IPS DF 19.7 (cell line): Measurements from ENCODE around the gene C6orf62.
A peak's percentile ranks its signal among the peaks of the same experiment; 100 is the strongest.
"Not testable (repeated sequence)": the region's sequence is repeated elsewhere in the genome, so short reads cannot be mapped to it uniquely, and the experiment has no call there.

Source experiments
- DNase-seq: peaks from one replicate; pipeline ENCODE4 v3.0.0-alpha.2; 2013; ENCODE audit warnings: low read depth, low spot score

The C6orf62 gene

DNA sequence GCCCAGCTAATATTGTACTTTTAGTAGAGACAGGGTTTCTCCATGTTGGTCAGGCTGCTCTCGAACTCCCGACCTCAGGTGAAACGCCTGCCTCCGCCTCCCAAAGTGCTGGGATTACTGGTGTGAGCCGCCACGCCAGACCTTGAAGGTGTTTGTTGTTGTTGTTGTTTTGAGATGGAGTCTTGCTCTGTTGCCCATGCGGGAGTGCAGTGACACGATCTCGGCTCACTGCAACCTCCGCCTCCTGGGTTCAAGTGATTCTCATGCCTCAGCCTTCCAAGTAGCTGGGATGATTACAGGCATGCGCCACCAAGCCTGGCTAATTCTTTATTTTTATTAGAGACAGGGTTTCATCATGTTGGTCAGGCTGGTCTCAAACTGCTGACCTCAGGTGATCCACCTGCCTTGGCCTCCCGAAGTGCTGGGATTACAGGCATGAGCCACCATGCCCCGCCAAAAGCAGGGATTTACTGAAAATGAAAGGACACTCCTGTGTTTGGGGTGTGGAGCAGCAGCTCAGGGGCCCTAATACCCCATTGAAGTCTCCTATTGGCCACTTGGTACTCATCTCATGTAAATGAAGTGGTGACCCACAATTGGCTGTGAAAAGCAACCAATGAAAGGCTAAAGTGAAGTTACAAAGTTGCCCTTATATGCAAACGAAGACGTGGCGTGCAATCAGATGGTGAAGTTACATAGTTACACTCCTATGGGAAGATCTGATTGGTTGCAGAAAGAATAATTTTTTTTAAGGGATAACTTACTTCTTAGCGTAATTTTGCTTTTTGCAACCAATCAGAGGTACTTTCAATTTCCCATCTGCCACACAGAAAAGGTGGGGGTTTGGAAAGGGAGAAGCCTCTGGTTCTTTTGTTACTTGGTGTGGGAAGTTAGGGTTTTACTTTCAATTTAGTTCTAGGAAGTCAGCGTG is 50.6 kb downstream of the C6orf62 start:
- DNase-seq = not testable (repeated sequence)

GRCh38 chr6:24667378-24667803 is 51.6 kb downstream of the C6orf62 start:
- DNase-seq = no peak

DNA sequence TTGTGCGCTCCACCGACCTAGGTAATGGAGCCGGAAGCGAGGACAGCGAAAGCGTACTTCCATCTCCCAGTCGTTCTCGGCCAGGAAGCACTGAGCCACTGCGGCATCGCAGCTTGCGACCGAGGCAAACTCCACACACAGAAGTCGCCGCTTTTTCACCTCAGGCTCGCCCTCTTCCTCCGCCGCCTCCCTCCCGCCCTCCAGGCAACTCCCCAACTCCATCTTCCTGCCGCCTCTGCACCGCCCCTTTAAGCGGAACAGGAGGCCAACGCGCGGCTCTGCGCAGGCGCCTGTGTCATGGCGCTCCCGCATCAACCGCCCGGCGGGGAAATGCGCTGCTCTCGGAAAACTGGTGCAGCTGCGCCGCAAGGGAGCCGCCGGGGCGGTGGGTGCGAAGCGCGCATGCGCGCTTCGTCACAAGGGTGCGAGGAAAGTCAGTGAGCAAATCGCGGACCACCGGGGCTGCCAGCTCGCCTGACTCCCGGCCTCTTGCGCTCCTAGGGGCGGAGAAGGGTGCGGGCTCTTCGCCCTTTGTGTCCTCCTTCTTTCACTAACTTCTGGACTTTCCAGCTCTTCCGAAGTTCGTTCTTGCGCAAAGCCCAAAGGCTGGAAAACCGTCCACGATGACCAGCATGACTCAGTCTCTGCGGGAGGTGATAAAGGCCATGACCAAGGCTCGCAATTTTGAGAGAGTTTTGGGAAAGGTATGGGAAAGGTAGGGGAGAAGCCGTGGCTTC is 52.1 kb downstream of the C6orf62 start, which contains the start of the genes ACOT13 and TDP2:
Gene ACOT13 (plus strand): TSS at position 437 of the 737 bp plus-strand sequence. CDS start 187 bp downstream, at position 624.
Gene TDP2 (minus strand): TSS at position 259 of the 737 bp plus-strand sequence. CDS start 37 bp downstream, at position 222.
- peak; percentile 76 for DNase-seq

- no peak for DNase-seq
Measured at GRCh38 chr6:24666097-24666640, 52.8 kb downstream of the C6orf62 start.

DNA sequence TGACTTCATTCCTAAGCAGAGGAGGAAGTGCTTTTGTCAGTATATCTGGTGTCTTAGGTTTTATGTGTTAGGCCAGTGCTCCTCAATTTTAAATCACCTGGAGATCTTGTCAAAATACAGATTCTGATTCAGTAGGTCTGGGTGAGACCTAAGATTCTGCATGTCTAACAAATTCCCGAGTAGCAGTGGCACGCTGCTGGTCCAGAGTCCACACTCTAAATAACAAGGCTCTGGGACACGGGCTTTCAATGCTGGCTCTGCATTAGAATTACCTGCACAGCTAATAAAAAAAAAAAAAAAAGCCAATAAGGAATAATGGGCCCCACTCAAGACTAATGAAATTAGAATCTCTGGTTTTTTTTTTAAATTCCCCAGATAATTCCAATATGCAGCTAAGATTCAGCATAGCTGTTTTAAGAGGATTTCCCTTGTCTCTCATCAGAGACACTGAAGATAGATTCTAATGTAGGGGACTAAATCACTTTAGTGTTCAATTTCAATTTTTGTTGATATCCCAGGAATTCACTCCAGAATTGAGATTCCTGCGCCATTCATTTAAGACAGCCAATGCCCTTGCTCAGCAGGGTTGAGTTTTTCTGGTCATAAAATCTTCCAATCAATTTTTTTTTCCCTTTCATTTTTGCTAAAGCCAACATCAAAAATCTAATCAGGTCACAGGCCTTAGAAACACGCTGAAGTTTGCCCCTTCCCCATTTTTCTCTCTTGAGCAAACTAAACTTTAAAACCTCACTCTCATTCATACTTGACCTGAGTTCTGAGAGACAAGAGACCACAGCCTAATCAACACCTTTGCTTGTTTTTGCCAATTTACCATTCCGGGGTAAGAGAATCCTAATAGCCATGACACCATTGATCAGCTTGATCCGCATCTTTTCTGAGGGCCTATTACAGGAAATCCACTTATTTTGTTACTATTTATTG is 54.6 kb downstream of the C6orf62 start:
- no peak for DNase-seq

DNA sequence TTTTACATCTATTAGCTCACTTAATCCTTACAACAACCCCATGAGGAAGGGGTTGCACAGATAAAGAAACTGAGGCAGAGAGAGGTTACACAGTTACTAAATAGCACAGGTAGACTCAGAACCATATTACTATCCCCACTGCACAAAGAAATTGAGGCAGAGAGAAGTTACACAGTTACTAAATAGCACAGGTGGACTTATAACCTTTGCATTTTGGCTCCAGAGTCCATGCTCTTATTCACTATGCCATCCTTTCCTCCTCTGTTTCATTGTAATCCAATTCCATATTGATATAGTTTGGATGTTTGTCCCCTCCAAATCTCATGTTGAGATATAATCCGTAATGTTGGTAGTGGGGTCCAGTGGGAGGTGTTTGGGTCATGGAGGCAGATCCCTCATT is 55.8 kb downstream of the C6orf62 start:
- no peak for DNase-seq

DNA sequence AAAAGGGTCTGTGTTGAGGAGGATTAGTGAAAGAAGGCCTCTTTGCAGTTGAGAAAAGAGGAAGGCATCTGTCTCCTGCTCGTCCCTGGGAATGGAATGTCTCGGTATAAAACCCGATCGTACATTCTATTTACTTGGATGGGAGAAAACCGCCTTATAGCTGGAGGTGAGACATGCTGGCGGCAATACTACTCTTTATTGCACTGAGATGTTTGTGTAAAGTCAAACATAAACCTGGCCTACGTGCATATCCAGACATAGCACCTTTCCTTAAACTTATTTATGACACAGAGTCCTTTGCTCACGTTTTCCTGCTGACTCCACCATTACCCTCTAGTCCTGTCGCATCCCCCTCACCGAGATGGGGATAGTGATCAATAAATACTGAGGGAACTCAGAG is 56.7 kb downstream of the C6orf62 start:
- DNase-seq = no peak

DNA sequence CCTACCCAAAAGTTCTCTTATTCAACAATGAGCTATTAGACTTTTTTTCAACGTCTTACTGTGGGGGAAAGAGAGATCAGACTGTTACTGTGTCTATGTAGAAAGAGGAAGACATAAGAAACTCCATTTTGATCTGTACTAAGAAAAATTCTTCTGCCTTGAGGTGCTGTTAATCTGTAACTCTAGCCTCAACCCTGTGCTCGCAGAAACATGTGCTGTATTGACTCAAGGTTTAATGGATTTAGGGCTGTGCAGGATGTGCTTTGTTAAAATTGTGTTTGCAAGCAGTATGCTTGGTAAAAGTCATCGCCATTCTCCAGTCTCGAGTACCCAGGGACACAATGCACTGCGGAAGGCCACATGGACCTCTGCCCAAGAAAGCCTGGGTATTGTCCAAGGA is 57.2 kb downstream of the C6orf62 start:
- DNase-seq = not testable (repeated sequence)

DNA sequence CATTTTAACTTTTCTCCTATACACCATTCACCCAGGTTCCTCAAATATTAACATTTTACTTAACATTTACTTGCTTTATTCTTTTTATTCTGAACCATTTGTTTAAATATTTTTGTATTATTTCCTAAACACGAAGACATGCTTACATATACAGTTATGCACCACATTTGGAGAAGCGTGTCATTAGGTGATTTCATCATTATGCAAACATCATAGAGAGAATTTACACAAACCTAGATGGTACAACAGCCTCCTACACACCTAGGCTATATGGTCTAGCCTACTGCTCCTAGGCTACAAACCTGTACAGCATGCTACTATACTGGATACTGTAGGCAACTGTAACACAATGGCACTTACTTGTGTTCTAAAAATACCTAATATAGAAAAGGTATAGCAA is 58.8 kb downstream of the C6orf62 start:
- DNase-seq = no peak

- no peak for DNase-seq
Measured at GRCh38 chr6:24659561-24659960, 59.4 kb downstream of the C6orf62 start.

DNA sequence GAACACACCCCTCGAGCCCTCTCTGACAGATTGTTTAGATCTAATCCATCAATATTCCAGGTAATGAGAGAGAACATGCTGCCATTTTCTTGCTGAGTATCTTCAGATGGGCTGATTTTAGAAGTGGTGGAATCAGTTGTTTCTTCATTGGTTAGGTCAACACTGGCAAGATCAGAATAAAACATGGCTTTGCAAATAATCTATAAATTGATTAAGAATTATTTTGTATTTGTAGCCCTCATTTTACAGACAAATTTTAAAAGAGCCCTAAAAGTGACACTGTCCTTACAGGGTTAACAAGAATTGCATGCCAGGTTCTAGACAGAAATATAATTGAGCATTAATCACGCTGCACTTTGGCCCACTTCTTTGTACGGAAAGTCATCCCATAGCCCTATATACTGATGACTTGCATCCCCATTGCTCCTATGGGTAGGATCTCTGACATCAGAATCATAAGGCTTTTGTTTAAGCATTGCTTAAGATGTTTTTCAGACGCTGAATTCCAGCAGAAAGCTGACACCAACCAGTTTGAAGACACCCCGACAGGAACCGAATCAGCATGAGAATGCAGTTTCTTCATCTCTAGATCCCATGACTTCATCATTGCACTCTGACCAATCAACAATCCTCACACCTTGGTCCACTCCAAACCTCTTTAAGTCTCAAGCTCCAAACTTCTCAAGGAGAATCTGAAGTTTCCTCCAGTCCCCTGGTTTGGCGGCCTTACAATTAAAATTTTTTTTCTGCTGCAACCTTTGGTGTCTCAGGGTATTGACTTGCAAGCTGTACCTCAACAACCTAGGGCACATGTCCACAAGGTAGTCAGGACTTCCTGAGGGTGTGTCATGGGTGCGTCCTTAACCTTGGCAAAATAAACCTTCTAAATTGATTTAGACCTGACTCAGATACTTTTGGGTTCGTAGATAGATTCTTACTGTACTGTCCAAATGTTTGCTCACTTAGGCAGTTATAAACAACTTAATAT is 60.1 kb downstream of the C6orf62 start:
- peak; percentile 64 for DNase-seq

- no peak for DNase-seq
Measured at GRCh38 chr6:24655215-24655614, 63.7 kb downstream of the C6orf62 start.
